ENCODE data around the gene UNCX. TPM values are rescaled to one million over a fixed set of nuclear protein-coding genes. Genes with fewer than 3 reads are reported as not detected.

The UNCX gene
- total RNA-seq, 6 experiments from 2014 or later: not detected

DNA sequence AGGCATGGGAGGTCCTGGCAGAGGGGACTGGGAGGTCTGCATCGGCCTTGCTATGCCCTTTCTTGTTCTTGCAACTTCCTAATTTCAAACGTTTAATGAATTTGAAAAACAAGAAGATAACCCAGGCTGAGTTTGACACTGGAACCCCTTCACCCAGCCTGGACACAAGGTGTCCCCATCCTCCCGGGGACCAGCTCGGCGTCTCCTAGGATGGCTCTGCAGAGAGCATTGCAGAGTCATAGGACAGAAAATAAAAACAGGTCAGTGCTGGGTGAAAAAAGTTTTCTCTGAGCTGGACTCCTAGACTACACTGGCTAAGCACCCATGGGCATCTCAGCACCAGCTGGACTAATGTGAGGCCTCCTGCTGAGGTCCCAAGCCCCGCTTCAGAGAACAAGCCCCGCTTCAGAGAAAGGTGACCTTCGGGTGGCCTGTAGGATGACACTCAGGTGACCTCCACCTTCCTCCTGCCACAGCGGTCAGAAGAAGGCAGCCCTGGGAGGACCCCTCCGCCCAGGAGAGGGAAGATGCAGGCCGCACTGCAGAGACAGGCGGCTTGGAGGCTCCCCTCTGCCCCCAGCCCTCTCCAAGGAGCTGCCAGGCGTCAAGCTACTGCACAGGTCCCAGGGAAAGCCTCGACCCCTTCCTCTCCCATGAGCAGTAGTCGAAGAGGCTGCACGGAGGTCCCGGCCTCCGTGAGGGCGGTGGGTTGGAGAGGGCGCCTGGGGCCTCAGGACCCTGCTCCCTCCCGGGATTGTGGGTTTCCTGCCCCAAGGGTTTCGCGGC, 9.3 kb upstream of the UNCX start:
- Mint-ChIP-seq H3K9me3 (no peaks in the 10 kb centered on the region), H3K4me3 (no peak overlapping the region), H3K27me3 (ENCODE audit: insufficient read depth) (peaks cover 58% of the 10 kb centered on the region), H3K27ac (no peak overlapping the region), H3K4me1 (ENCODE audit: low read depth) (no peaks in the 10 kb centered on the region), H3K36me3 (ENCODE audit: low read depth) (no peaks in the 10 kb centered on the region)
- DNase-seq: no peak
- TF ChIP-seq, protein P1, sequence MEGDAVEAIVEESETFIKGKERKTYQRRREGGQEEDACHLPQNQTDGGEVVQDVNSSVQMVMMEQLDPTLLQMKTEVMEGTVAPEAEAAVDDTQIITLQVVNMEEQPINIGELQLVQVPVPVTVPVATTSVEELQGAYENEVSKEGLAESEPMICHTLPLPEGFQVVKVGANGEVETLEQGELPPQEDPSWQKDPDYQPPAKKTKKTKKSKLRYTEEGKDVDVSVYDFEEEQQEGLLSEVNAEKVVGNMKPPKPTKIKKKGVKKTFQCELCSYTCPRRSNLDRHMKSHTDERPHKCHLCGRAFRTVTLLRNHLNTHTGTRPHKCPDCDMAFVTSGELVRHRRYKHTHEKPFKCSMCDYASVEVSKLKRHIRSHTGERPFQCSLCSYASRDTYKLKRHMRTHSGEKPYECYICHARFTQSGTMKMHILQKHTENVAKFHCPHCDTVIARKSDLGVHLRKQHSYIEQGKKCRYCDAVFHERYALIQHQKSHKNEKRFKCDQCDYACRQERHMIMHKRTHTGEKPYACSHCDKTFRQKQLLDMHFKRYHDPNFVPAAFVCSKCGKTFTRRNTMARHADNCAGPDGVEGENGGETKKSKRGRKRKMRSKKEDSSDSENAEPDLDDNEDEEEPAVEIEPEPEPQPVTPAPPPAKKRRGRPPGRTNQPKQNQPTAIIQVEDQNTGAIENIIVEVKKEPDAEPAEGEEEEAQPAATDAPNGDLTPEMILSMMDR (IDR thresholded peaks at IDR 0.05): peak; percentile 41

DNA sequence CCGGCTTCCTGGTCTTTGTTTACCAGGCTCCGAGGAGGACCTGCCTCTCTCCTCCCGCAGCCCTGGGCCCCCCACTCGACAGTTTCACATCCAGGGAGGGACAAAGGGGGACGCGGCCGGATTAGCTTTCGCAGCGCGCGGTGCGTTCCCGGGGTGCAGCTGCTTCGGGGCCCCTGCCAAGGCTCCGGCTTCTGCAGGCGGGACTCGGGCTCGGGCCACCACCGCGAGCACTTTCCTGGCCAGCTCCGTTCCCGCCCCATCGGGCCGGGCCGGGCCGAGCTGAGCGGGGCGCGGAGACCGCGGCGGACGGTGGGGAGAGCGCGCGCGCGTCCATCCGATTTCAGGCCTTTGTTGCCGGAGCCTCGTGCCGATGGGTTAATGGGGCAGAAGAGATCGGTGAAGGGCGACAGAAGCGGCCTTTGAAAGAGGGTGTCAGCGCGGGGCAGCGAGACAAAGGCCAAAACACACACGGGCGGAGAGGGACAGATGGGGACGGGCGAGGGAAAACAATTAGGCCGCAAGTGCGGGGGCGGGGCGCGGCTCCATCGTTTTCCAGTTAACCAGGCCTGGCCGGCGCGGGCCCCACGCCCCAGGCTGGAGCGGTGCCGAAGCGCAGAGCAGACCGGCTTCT, 8.5 kb upstream of the UNCX start:
- H3K36me3 Mint-ChIP-seq (ENCODE audit: low read depth): no peaks in the 10 kb centered on the region
- no peaks in the 10 kb centered on the region for H3K4me1 Mint-ChIP-seq (ENCODE audit: low read depth)
- TF ChIP-seq, protein P1 (IDR thresholded peaks at IDR 0.05): no peak
- H3K27me3 Mint-ChIP-seq (ENCODE audit: insufficient read depth): peaks cover 58% of the 10 kb centered on the region
- H3K9me3 Mint-ChIP-seq: no peaks in the 10 kb centered on the region
- no peak for DNase-seq
- no peak overlapping the region for H3K27ac Mint-ChIP-seq
- H3K4me3 Mint-ChIP-seq: no peak overlapping the region

DNA sequence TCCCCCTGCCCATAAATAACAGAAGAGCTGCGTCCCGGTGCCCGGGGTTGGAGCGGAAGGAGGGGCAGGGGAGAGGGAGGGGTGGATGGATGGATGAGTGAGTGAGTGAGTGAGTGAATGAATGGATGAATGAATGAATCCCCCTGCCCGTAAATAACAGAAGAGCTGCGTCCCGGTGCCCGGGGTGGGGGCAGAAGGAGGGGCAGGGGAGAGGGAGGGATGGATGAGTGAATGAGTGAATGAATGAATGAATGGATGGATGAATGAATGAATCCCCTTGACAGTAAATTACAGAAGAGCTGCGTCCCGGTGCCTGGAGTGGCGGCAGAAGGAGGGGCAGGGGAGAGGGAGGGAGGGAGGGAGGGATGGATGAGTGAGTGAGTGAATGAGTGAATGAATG, 7.6 kb upstream of the UNCX start:
- Mint-ChIP-seq H3K4me3 (no peak overlapping the region), H3K27ac (no peak overlapping the region), H3K4me1 (ENCODE audit: low read depth) (no peaks in the 10 kb centered on the region), H3K27me3 (ENCODE audit: insufficient read depth) (peaks cover 51% of the 10 kb centered on the region), H3K36me3 (ENCODE audit: low read depth) (no peaks in the 10 kb centered on the region), H3K9me3 (no peaks in the 10 kb centered on the region)
- TF ChIP-seq, protein P1 (IDR thresholded peaks at IDR 0.05): no peak
- no peak for DNase-seq

DNA sequence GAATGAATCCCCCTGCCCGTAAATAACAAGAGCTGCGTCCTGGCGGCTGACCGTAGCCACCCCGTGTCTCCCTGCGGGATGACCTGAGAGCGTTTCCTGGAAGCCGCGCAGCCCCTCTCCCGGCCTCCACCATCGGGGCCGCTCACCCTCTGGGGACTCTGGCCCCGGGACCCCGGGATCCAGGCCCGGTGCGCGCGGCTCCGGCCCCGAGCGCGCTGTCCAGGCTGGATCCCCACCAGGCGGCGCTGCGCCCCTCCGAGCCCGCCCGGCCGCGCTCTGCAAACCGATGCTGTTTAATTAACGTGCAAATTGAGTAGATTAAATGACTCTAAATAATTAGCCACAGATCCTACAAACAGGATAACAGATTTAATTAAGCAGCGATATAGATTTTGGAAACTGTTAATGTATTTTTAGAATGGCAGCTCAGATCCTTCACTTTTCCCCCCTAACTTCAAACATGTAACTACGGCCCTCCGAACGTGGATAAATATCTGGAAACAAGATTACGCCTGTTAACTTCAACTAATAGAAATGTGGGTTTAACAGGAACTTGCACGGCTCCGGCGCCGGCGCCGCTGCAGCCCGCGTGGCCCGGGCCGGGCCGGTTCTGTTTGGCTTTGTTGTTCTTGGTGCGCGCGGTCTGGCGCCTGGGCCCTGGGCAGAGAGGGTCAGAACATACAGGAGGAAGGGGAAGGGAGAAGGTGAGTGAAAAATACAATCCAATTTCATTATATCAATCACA, 7.1 kb upstream of the UNCX start:
- H3K4me1 Mint-ChIP-seq (ENCODE audit: low read depth): no peaks in the 10 kb centered on the region
- H3K27ac Mint-ChIP-seq: no peak overlapping the region
- H3K4me3 Mint-ChIP-seq: no peak overlapping the region
- H3K27me3 Mint-ChIP-seq (ENCODE audit: insufficient read depth): peaks cover 53% of the 10 kb centered on the region
- DNase-seq: no peak
- H3K36me3 Mint-ChIP-seq (ENCODE audit: low read depth): no peaks in the 10 kb centered on the region
- H3K9me3 Mint-ChIP-seq: no peaks in the 10 kb centered on the region
- TF ChIP-seq, protein P1 (IDR thresholded peaks at IDR 0.05): peak; percentile 89

DNA sequence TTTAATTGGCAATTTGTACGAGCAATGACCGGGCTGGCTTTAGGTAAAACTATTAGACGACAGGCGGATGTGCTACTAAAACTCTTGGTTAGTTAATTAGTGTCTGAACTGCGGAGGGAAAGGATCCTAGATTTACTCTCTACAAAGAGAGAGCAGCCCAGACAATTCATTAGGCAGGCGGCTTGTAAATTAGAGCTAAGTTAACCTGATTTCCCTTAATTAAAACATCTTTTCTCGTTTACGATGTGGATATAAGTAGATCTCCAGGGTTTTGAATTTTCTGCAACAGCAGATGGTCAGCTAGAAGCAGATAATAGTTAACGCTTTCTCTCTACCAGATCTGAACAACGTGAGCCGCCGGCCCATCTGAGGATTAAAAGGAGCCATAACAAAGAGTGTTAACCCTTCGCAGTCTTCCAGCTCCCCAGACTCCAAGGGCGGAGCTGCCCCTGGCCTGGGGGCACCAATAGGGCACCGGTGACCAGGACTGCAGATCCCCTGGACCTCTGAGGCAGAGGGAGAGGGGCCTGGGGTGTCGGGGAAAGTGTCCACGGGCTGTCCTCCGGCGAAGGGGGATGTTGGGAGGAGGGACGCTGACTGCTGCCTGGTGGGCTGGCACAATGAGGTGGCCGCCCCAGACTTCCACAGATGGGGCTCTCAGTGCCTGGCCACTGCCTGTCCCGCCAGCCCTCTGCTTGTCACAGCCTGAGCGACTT, 6.3 kb upstream of the UNCX start:
- Mint-ChIP-seq H3K27me3 (ENCODE audit: insufficient read depth) (peaks cover 56% of the 10 kb centered on the region), H3K36me3 (ENCODE audit: low read depth) (no peaks in the 10 kb centered on the region), H3K27ac (no peak overlapping the region), H3K9me3 (no peaks in the 10 kb centered on the region), H3K4me1 (ENCODE audit: low read depth) (no peaks in the 10 kb centered on the region), H3K4me3 (no peak overlapping the region)
- TF ChIP-seq, protein P1 (IDR thresholded peaks at IDR 0.05): no peak
- no peak for DNase-seq
